DOHH2 (cell line): ENCODE measurements around the gene GALNT12.

Experiments used
- EZH2phosphoT487 ChIP-seq: fragments of 200-600 bp; sonication (generic); IDR thresholded peaks from 2 replicates; pipeline ENCODE4 v1.6.1; 2017; ENCODE audit warnings: borderline replicate concordance, mild to moderate bottlenecking, antibody characterized with exemption, low read length, moderate library complexity, mixed read lengths
- TF ChIP-seq, protein P1 (sequence below): fragments of 200-600 bp; sonication (generic); IDR thresholded peaks from one replicate; pipeline ENCODE4 v1.5.1; 2014; ENCODE audit warnings: antibody characterized with exemption, mild to moderate bottlenecking, low read depth, low read length; ENCODE audit not compliant: poor library complexity, severe bottlenecking

DNA sequence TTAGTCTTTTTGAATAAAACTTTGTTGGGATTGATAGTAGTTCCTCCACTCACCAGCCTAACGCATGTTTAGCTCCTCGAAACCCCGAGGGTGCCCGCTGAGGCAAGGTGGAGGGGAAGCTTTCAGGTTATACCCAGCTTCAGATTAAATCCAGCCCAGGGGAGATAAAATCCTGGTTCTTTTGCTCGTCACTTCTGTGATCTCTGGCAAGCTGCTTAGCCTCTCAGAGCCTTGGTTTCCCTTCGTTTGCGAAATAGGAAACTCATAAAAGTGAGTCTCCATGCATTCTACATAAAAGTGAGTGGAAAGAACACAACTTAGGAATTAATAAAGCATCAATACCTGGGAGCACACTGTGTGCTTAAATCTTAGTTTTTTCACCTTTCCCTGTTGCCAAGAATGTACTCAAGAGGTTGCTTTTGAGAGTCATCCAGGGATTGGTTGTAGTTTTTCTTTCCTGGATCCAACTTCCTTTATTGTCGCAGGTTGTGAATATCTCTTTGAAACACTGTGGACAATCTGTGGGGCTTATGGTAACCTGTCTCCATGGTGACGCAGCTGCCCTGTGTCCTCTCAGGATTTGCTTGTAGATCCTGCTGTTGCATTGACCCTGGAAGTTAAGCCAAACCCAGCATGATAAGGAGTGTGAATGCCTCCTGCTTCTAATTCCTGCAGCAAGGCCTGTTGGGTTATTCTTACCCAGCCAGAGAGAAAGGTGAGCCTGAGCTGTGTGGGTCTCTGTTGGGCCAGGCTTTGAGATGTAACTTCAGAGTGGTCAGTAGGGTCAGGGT lies 2.0 kb downstream of the GALNT12 start:
- TF ChIP-seq, protein P1, sequence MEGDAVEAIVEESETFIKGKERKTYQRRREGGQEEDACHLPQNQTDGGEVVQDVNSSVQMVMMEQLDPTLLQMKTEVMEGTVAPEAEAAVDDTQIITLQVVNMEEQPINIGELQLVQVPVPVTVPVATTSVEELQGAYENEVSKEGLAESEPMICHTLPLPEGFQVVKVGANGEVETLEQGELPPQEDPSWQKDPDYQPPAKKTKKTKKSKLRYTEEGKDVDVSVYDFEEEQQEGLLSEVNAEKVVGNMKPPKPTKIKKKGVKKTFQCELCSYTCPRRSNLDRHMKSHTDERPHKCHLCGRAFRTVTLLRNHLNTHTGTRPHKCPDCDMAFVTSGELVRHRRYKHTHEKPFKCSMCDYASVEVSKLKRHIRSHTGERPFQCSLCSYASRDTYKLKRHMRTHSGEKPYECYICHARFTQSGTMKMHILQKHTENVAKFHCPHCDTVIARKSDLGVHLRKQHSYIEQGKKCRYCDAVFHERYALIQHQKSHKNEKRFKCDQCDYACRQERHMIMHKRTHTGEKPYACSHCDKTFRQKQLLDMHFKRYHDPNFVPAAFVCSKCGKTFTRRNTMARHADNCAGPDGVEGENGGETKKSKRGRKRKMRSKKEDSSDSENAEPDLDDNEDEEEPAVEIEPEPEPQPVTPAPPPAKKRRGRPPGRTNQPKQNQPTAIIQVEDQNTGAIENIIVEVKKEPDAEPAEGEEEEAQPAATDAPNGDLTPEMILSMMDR, result no peak
- no peak for TF ChIP-seq EZH2phosphoT487
